ENCODE data around the gene ARHGEF4. TPM values are rescaled to one million over a fixed set of nuclear protein-coding genes. Genes with fewer than 3 reads are reported as not detected.

The ARHGEF4 gene
- total and polyA plus RNA-seq, 2 experiments from 2014 or later, result 26.0 to 82.2 TPM

DNA sequence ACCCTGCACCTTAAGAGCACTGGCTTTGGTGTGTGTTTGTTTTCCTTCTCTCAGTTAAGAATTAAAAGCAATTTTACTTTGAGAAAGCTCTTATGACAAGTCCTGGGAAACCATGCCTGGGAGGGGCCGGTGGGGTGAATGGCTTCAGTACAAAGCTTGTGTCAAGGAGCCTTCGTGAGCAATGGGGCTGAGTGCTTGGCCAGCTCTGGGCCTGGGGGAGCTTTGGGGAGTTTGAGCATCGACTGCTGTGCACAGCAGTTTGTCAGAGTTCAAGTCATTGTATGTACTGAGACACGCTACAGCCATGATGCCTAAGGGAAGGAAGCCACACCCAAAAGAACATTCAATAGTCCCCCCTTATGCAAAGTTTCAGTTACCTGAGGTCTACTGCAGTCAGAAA lies 75.8 kb downstream of the ARHGEF4 start:
- DNase-seq (ENCODE audit: low read depth in 1 of 2, low spot score in 1 of 2), result no peak
- no peaks in the 10 kb centered on the region for H3K4me1 ChIP-seq (ENCODE audit: low read depth)
- H3K27me3 ChIP-seq, result no peaks in the 10 kb centered on the region
- no peaks in the 10 kb centered on the region for H3K9me3 ChIP-seq (ENCODE audit: low read depth)
- no peak overlapping the region for H3K4me3 ChIP-seq
- no peaks in the 10 kb centered on the region for H3K36me3 ChIP-seq
- TF ChIP-seq, protein P1, sequence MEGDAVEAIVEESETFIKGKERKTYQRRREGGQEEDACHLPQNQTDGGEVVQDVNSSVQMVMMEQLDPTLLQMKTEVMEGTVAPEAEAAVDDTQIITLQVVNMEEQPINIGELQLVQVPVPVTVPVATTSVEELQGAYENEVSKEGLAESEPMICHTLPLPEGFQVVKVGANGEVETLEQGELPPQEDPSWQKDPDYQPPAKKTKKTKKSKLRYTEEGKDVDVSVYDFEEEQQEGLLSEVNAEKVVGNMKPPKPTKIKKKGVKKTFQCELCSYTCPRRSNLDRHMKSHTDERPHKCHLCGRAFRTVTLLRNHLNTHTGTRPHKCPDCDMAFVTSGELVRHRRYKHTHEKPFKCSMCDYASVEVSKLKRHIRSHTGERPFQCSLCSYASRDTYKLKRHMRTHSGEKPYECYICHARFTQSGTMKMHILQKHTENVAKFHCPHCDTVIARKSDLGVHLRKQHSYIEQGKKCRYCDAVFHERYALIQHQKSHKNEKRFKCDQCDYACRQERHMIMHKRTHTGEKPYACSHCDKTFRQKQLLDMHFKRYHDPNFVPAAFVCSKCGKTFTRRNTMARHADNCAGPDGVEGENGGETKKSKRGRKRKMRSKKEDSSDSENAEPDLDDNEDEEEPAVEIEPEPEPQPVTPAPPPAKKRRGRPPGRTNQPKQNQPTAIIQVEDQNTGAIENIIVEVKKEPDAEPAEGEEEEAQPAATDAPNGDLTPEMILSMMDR (IDR thresholded peaks at IDR 0.05; ENCODE audit: low read depth, low read length), result no peak
- no peak overlapping the region for H3K27ac ChIP-seq

DNA sequence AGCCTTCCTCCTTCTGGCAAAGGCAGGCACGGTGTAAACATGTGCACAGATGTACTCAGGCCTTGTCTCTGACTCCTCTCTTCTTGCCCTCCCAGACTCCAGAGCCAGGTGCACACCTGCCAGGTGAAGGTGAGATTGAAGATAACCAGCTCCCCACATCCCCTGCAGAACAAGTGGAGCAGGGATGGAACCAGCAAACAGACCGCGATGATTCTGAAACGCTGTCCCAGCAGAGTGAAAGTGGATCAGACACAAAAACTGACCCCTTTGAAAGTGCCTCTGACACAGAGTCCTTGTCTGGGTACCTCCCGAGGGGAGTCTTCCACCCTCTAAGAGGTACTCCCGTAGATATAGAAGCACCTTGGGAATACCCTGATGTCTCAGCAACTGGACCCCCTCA lies 77.2 kb downstream of the ARHGEF4 start:
- H3K27ac ChIP-seq, result no peak overlapping the region
- H3K4me3 ChIP-seq, result no peak overlapping the region
- TF ChIP-seq, protein P1 (IDR thresholded peaks at IDR 0.05; ENCODE audit: low read depth, low read length), result no peak
- DNase-seq (ENCODE audit: low read depth in 1 of 2, low spot score in 1 of 2), result no peak
- H3K27me3 ChIP-seq, result no peaks in the 10 kb centered on the region
- no peaks in the 10 kb centered on the region for H3K36me3 ChIP-seq
- H3K9me3 ChIP-seq (ENCODE audit: low read depth), result no peaks in the 10 kb centered on the region
- no peaks in the 10 kb centered on the region for H3K4me1 ChIP-seq (ENCODE audit: low read depth)

DNA sequence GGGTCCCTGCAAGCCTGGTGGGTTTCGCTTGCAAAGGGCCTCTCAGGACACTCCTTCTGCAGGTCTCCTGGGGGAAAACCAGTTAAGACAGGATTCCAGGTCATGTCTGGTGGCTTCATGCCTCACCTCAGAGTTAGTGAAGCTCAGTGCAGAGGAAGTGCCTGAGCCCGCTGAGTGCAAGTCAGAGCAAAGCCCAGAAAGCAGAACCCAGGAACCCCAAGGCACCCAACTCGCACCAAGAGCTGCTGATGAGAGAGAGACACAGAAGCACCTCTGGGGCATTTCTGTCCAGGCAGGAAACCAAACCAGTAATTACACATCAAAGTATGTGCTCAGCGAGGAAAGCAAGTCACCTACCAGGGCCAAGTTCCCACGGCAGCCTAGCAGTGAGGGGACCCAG lies 78.4 kb downstream of the ARHGEF4 start:
- no peak for DNase-seq (ENCODE audit: low read depth in 1 of 2, low spot score in 1 of 2)
- Histone ChIP-seq H3K27ac (no peak overlapping the region), H3K36me3 (no peaks in the 10 kb centered on the region), H3K27me3 (no peaks in the 10 kb centered on the region), H3K4me1 (ENCODE audit: low read depth) (no peaks in the 10 kb centered on the region), H3K4me3 (no peak overlapping the region), H3K9me3 (ENCODE audit: low read depth) (no peaks in the 10 kb centered on the region)
- TF ChIP-seq, protein P1 (IDR thresholded peaks at IDR 0.05; ENCODE audit: low read depth, low read length), result no peak

DNA sequence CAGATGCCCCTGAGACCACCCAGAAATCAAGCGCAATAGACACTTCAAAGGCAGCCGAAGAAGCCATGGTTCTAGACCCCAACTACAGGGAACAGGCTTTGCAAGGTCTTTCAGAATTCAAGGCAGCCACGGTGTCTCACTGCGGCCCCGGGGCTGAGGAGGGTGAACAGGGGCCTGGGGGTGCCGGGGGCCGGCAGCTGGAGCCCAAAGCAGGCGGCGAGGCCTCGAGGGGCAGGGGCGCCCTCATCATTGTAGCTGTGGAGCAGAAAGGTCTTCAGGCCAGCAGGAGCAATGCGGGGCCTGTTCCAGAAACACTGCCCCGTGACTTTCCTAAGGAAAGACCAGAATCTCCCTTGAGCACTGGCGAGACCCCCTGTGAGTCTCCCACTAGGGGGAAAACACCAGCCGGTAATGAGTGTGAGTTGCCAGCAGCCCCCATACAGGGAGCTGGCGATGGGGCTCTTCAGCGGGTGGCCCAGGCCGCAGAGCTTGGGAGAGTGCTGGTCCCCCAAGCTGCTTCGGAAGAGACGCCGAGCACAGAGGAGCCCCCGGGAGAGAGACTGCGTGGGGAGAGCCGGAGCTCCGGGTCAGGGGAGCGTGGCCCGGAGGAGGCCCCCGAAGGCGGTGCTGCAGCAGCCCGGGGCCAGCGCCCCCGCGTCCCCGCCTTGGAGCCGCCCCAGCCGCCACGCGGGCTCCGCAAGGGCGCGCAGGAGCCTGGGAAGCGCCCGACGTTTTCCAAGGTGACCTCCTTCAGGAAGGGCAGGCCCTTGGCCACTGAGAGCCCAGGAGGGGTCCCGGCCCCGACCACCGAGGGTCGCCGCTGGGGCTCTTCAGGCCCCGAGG lies 79.1 kb downstream of the ARHGEF4 start:
- H3K4me1 ChIP-seq (ENCODE audit: low read depth), result no peaks in the 10 kb centered on the region
- H3K9me3 ChIP-seq (ENCODE audit: low read depth), result no peaks in the 10 kb centered on the region
- H3K4me3 ChIP-seq, result no peak overlapping the region
- H3K27me3 ChIP-seq, result no peaks in the 10 kb centered on the region
- TF ChIP-seq, protein P1 (IDR thresholded peaks at IDR 0.05; ENCODE audit: low read depth, low read length), result no peak
- H3K36me3 ChIP-seq, result no peaks in the 10 kb centered on the region
- H3K27ac ChIP-seq, result no peak overlapping the region
- no peak for DNase-seq (ENCODE audit: low read depth in 1 of 2, low spot score in 1 of 2)

- H3K9me3 ChIP-seq (ENCODE audit: low read depth), result no peaks in the 10 kb centered on the region
- TF ChIP-seq, protein P1 (IDR thresholded peaks at IDR 0.05; ENCODE audit: low read depth, low read length), result no peak
- no peak for DNase-seq (ENCODE audit: low read depth in 1 of 2, low spot score in 1 of 2)
These were observed 79.7 kb downstream of the ARHGEF4 start for GRCh38 chr2:130916438-130916705.

More at GRCh38 chr2:130916438-130916705, 79.7 kb downstream of the ARHGEF4 start:
- H3K4me1 ChIP-seq (ENCODE audit: low read depth), result no peaks in the 10 kb centered on the region
- no peaks in the 10 kb centered on the region for H3K27me3 ChIP-seq
- no peaks in the 10 kb centered on the region for H3K36me3 ChIP-seq
- H3K27ac ChIP-seq, result no peak overlapping the region
- H3K4me3 ChIP-seq, result no peak overlapping the region
